ENCODE measurements around the gene EXTL1.

The EXTL1 gene

GRCh38 chr1:26023826-26024225, 2.3 kb downstream of the EXTL1 start:
- 94% methylated on average over 5 of the region's 5 CpGs for WGBS, 2 experiments
- Histone ChIP-seq H3K36me3 (ENCODE audit: control insufficient read depth, insufficient read depth, low read length) (no peaks in the 10 kb centered on the region), H3K9me3 (ENCODE audit: control insufficient read depth, low read length) (no peaks in the 10 kb centered on the region), H3K4me1 (ENCODE audit: control insufficient read depth, insufficient read depth, low read length) (peaks cover 14% of the 10 kb centered on the region), H3K27ac (ENCODE audit: insufficient read depth, low read depth, low read length, poor library complexity, severe bottlenecking) (no peak overlapping the region), H3K27me3 (ENCODE audit: control insufficient read depth, insufficient read depth, low read length, poor library complexity, severe bottlenecking) (no peaks in the 10 kb centered on the region), H3K4me3 (ENCODE audit: insufficient read depth, low read depth, low read length) (no peak overlapping the region)

DNA sequence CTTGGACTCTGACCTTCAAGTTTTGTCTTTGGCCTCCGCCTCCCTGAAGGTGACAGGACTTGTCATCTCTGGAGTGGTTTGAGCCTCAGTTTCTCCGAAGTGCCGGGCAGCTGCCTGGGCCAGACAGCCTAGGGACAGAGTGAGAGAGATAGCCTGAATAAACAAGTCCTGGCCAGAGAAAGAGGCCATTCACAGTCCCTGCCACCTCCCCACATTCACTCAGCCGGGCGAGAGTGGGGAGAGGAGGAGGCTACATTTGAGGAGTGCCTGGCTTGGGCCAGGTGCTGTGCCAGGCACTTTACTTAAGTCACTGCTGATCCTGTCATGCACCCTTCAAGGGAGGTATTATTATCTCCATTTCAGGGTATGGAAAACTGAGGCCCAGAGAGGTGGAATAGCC, 3.5 kb downstream of the EXTL1 start:
- WGBS, 2 experiments = 95 to 97% methylated on average over 5 of the region's 5 CpGs
- peaks cover 13% of the 10 kb centered on the region for H3K4me1 ChIP-seq (ENCODE audit: control insufficient read depth, insufficient read depth, low read length)
- no peak overlapping the region for H3K4me3 ChIP-seq (ENCODE audit: insufficient read depth, low read depth, low read length)
- H3K27ac ChIP-seq (ENCODE audit: insufficient read depth, low read depth, low read length, poor library complexity, severe bottlenecking) = no peak overlapping the region
- H3K9me3 ChIP-seq (ENCODE audit: control insufficient read depth, low read length) = no peaks in the 10 kb centered on the region
- no peaks in the 10 kb centered on the region for H3K36me3 ChIP-seq (ENCODE audit: control insufficient read depth, insufficient read depth, low read length)
- H3K27me3 ChIP-seq (ENCODE audit: control insufficient read depth, insufficient read depth, low read length, poor library complexity, severe bottlenecking) = no peaks in the 10 kb centered on the region

DNA sequence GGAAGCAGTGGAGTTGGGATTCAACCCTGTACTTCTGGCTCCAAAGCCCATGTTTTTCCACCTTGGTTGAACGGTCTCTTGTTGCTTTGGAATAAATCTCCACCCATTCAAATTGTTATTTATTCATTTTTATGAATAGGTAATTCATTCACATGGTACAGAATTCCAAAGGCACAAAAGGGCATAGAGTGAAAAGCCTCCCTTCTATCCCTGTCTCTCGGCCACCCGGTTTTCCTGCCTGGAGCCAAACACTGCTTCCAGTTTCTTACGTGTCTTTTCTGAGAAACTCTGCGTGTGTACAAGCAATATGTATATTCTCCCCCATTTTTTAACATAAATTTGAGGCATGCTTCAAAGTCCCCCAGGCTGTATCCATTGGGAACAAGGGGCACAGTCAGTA, 3.9 kb downstream of the EXTL1 start:
- Histone ChIP-seq H3K27ac (ENCODE audit: insufficient read depth, low read depth, low read length, poor library complexity, severe bottlenecking) (no peak overlapping the region), H3K4me3 (ENCODE audit: insufficient read depth, low read depth, low read length) (no peak overlapping the region), H3K36me3 (ENCODE audit: control insufficient read depth, insufficient read depth, low read length) (no peaks in the 10 kb centered on the region), H3K9me3 (ENCODE audit: control insufficient read depth, low read length) (no peaks in the 10 kb centered on the region), H3K4me1 (ENCODE audit: control insufficient read depth, insufficient read depth, low read length) (peaks cover 13% of the 10 kb centered on the region), H3K27me3 (ENCODE audit: control insufficient read depth, insufficient read depth, low read length, poor library complexity, severe bottlenecking) (no peaks in the 10 kb centered on the region)
- WGBS, 2 experiments = 89 to 94% methylated on average over 5 of the region's 5 CpGs

- no peaks in the 10 kb centered on the region for H3K9me3 ChIP-seq (ENCODE audit: control insufficient read depth, low read length)
- no peaks in the 10 kb centered on the region for H3K27me3 ChIP-seq (ENCODE audit: control insufficient read depth, insufficient read depth, low read length, poor library complexity, severe bottlenecking)
- H3K27ac ChIP-seq (ENCODE audit: insufficient read depth, low read depth, low read length, poor library complexity, severe bottlenecking) = no peak overlapping the region
- no peaks in the 10 kb centered on the region for H3K36me3 ChIP-seq (ENCODE audit: control insufficient read depth, insufficient read depth, low read length)
- no peak overlapping the region for H3K4me3 ChIP-seq (ENCODE audit: insufficient read depth, low read depth, low read length)
- H3K4me1 ChIP-seq (ENCODE audit: control insufficient read depth, insufficient read depth, low read length) = peaks cover 5% of the 10 kb centered on the region
- WGBS, 2 experiments = 54 to 56% methylated on average over 3 of the region's 3 CpGs
Measured at GRCh38 chr1:26027716-26028489, 6.3 kb downstream of the EXTL1 start.

DNA sequence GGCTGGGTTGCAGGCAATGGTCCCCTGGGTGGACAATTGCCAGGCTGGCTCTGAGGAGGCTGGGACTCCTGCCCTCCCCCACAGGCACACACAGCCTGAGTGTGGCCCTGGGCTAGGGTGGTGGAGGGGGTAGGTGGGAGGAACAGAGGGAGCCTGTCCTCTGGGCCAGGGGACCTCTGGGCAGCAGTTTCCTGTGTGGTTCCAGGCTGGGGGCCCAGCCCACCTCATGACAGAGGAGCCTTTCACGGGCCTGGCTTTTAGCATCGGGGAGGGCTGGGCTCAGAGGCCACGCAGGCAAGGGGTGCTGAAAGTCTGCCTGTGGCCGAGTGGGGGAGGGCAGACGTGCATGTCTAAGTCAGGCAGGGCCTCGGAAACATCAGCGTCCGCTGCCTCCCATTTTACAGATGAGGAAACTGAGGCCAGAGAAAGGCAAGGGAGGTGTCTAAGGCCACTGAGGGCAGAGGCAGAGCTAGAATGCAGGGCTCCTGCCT, 7.0 kb downstream of the EXTL1 start:
- Histone ChIP-seq H3K4me3 (ENCODE audit: insufficient read depth, low read depth, low read length) (no peak overlapping the region), H3K27me3 (ENCODE audit: control insufficient read depth, insufficient read depth, low read length, poor library complexity, severe bottlenecking) (peaks cover 2% of the 10 kb centered on the region), H3K4me1 (ENCODE audit: control insufficient read depth, insufficient read depth, low read length) (no peaks in the 10 kb centered on the region), H3K36me3 (ENCODE audit: control insufficient read depth, insufficient read depth, low read length) (no peaks in the 10 kb centered on the region), H3K27ac (ENCODE audit: insufficient read depth, low read depth, low read length, poor library complexity, severe bottlenecking) (no peak overlapping the region), H3K9me3 (ENCODE audit: control insufficient read depth, low read length) (no peaks in the 10 kb centered on the region)
- 88 to 89% methylated on average over 8 of the region's 8 CpGs for WGBS, 2 experiments

DNA sequence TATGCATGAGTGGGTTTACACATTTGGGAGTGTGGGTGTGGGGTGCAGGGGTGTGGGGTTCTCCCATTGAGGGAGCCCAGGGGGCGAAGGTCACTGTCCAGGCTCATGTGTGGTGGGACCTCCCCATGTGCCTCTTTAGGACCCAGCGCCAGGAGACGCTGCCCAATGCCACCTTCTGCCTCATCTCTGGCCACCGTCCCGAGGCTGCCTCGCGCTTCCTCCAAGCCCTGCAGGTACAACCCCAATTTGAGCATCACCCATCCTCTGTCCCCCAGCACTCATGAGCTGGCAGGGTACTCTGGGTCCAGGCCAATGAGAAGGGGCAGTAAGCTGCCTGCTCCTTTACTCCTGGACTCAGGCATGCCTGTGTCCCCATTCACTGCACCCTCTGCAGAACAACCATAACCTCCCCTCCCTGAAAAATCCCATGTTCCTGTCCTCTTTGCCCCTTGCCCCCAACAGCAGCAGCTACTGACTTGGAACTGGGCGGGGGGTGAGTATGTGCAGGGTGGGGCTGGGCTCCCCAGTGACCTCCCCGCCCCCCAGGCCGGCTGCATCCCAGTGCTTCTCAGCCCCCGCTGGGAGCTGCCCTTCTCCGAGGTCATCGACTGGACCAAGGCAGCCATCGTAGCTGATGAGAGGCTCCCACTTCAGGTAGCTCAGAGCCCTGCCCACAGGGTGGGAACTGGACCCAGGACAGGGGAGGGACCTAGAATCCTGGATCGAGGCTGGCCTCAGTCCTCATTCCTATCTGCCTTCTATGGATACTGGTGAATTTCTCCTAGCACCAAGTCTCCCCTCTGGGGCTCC, 7.7 kb downstream of the EXTL1 start:
- H3K9me3 ChIP-seq (ENCODE audit: control insufficient read depth, low read length) = no peaks in the 10 kb centered on the region
- H3K27ac ChIP-seq (ENCODE audit: insufficient read depth, low read depth, low read length, poor library complexity, severe bottlenecking) = no peak overlapping the region
- H3K27me3 ChIP-seq (ENCODE audit: control insufficient read depth, insufficient read depth, low read length, poor library complexity, severe bottlenecking) = peaks cover 9% of the 10 kb centered on the region
- H3K4me1 ChIP-seq (ENCODE audit: control insufficient read depth, insufficient read depth, low read length) = peaks cover under 1% of the 10 kb centered on the region
- no peak overlapping the region for H3K4me3 ChIP-seq (ENCODE audit: insufficient read depth, low read depth, low read length)
- 85 to 88% methylated on average over 15 of the region's 15 CpGs for WGBS, 2 experiments
- H3K36me3 ChIP-seq (ENCODE audit: control insufficient read depth, insufficient read depth, low read length) = no peaks in the 10 kb centered on the region

DNA sequence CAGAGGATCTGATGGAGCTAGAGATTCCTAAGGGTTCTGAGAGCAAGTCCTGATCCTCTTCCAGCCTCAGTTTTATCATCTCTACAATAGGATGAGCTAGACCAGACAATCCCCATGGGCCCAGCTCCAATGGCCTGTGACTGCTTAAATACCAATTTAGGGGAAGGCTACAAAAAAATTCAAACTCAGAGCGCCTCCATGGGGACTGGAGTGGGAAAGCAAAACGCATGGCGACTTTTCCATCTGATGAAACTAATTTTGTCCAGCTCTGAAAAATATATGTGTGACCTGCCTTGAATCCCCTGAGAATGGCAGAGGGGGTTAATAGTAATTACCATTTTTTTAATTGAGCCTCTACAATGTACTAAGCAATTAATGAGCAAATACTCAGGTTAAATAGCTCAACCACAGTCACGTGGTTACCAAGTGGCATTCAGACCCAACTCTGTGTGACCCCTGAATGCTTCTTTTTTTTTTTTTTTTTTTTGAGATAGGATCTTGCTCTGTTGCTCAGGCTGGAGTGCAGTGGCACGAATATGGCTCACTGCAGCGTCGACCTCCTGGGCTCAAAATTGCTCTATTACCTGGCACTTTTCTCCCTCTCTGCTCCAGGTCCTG, 8.4 kb downstream of the EXTL1 start:
- Histone ChIP-seq H3K36me3 (ENCODE audit: control insufficient read depth, insufficient read depth, low read length) (no peaks in the 10 kb centered on the region), H3K4me3 (ENCODE audit: insufficient read depth, low read depth, low read length) (no peak overlapping the region), H3K4me1 (ENCODE audit: control insufficient read depth, insufficient read depth, low read length) (peaks cover 7% of the 10 kb centered on the region), H3K9me3 (ENCODE audit: control insufficient read depth, low read length) (no peaks in the 10 kb centered on the region), H3K27ac (ENCODE audit: insufficient read depth, low read depth, low read length, poor library complexity, severe bottlenecking) (no peak overlapping the region), H3K27me3 (ENCODE audit: control insufficient read depth, insufficient read depth, low read length, poor library complexity, severe bottlenecking) (peaks cover 16% of the 10 kb centered on the region)
- 84 to 86% methylated on average over 7 of the region's 7 CpGs for WGBS, 2 experiments

DNA sequence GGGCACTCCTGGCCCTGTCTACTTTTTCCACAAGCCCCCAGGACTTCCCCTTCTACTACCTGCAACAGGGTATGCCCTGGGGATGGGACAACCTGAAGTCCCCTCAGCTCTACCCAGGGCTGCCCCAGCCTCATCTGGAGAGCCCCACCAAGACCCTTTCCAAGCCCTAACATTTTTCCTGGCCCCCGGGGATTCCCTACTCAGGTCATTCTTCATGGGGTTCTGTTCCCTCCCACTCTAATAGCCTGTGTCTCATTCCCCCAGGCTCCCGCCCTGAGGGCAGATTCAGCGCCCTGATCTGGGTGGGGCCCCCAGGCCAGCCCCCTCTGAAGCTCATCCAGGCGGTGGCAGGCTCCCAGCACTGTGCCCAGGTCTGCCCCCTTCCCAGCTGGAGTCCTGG, 9.6 kb downstream of the EXTL1 start:
- Histone ChIP-seq H3K27ac (ENCODE audit: insufficient read depth, low read depth, low read length, poor library complexity, severe bottlenecking) (no peak overlapping the region), H3K27me3 (ENCODE audit: control insufficient read depth, insufficient read depth, low read length, poor library complexity, severe bottlenecking) (peaks cover 21% of the 10 kb centered on the region), H3K4me1 (ENCODE audit: control insufficient read depth, insufficient read depth, low read length) (peaks cover 9% of the 10 kb centered on the region), H3K36me3 (ENCODE audit: control insufficient read depth, insufficient read depth, low read length) (no peaks in the 10 kb centered on the region), H3K9me3 (ENCODE audit: control insufficient read depth, low read length) (no peaks in the 10 kb centered on the region), H3K4me3 (ENCODE audit: insufficient read depth, low read depth, low read length) (no peak overlapping the region)
- WGBS, 2 experiments = 82 to 86% methylated on average over 4 of the region's 4 CpGs

DNA sequence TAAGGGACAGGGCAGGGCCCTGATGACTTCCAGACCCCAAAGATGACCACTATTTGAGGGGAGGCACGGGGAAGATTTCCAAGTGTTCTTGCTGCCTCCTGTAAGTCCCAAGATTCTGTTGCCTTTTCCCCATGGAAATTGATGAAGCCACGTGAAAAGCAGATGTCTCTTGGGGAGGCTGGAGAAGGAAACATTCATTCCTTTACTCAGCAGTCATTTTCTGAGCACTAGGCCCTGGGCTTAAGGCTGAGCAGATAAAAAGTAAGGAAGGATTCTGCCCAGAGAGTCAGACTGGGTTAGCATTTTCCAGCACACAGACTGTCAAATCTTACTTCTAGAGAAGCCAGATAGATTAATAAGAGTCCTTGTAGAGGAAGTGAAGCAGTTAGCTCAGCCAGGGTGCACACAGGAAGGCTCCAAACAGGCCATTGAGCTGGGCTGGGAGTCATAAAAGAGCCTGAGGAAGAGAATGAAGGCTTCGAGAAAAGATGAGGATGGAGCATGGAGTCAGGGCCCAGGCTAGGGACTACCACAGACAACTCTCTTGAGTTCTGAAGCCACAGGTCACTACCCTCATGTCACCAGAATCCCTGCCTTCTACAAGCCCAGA, 10.1 kb downstream of the EXTL1 start:
- H3K9me3 ChIP-seq (ENCODE audit: control insufficient read depth, low read length) = no peaks in the 10 kb centered on the region
- no peaks in the 10 kb centered on the region for H3K36me3 ChIP-seq (ENCODE audit: control insufficient read depth, insufficient read depth, low read length)
- H3K27ac ChIP-seq (ENCODE audit: insufficient read depth, low read depth, low read length, poor library complexity, severe bottlenecking) = no peak overlapping the region
- no peak overlapping the region for H3K4me3 ChIP-seq (ENCODE audit: insufficient read depth, low read depth, low read length)
- peaks cover 11% of the 10 kb centered on the region for H3K4me1 ChIP-seq (ENCODE audit: control insufficient read depth, insufficient read depth, low read length)
- WGBS, 2 experiments = 79 to 80% methylated on average over 3 of the region's 3 CpGs
- H3K27me3 ChIP-seq (ENCODE audit: control insufficient read depth, insufficient read depth, low read length, poor library complexity, severe bottlenecking) = peaks cover 26% of the 10 kb centered on the region

Data from ectodermal cell (in vitro differentiated cells).